SH-SY5Y (cell line): ENCODE measurements around the gene CARS1.

Experiments used
- GATA2 ChIP-seq: IDR thresholded peaks from 2 replicates; pipeline ENCODE4 v1.6.1; 2011; ENCODE audit warnings: mild to moderate bottlenecking, low read depth, low read length
- GATA3 ChIP-seq: IDR thresholded peaks from 2 replicates; pipeline ENCODE4 v1.6.1; 2011; ENCODE audit warnings: low read depth, mild to moderate bottlenecking, low read length, moderate library complexity

- TF ChIP-seq GATA2 (no peak), GATA3 (no peak)
Observed at GRCh38 chr11:3096909-3097530, 39.8 kb upstream of the CARS1 start.
